Esophagus mucosa (tissue), 1 donor: ENCODE measurements around the gene KRT5. TPM values are rescaled to one million over a fixed set of nuclear protein-coding genes. Genes with fewer than 3 reads are reported as not detected.
"Not testable (repeated sequence)": the region's sequence is repeated elsewhere in the genome, so short reads cannot be mapped to it uniquely, and the experiment has no call there.

Experiments
- ATAC-seq: fragments of 200-7000 bp; cut with Tn5 transposase; one replicate; pipeline ENCODE4 v1.9.1; 2020
- total RNA-seq: library from RNA; stranded (reverse); gene quantifications from one replicate; pipeline ENCODE4 v1.2.4, GENCODE V29; 2023
- donor health status: DM: yes; HTN: yes; CAD: no.

The KRT5 gene
- total RNA-seq, 1 donor from 2014 or later, result 11,855 TPM

GRCh38 chr12:52518574-52519386 is 1.4 kb downstream of the KRT5 start:
- no peak for ATAC-seq

- no peak for ATAC-seq
These were observed 2.3 kb downstream of the KRT5 start for GRCh38 chr12:52517888-52518287.

GRCh38 chr12:52517005-52517835 is 3.0 kb downstream of the KRT5 start:
- no peak for ATAC-seq

GRCh38 chr12:52515927-52516831 is 4.0 kb downstream of the KRT5 start:
- peak; percentile 4 for ATAC-seq

- peak; percentile 16 for ATAC-seq
These were observed 4.9 kb downstream of the KRT5 start for GRCh38 chr12:52515319-52515646.

GRCh38 chr12:52514471-52515318 is 5.5 kb downstream of the KRT5 start:
- peak; percentile 2 for ATAC-seq

- ATAC-seq, result peak; percentile 30
These were observed 6.5 kb downstream of the KRT5 start for GRCh38 chr12:52513736-52514135.

GRCh38 chr12:52508211-52508610 is 12.0 kb downstream of the KRT5 start:
- ATAC-seq, result peak; percentile 3

- peak; percentile 46 for ATAC-seq
These were observed 13.1 kb downstream of the KRT5 start for GRCh38 chr12:52506858-52507715.

- no peak for ATAC-seq
These were observed 17.3 kb downstream of the KRT5 start for GRCh38 chr12:52502877-52503276.

GRCh38 chr12:52501490-52501889 is 18.7 kb downstream of the KRT5 start:
- ATAC-seq, result no peak

GRCh38 chr12:52500574-52500973 is 19.6 kb downstream of the KRT5 start:
- not testable (repeated sequence) for ATAC-seq

- ATAC-seq, result no peak
These were observed 20.2 kb downstream of the KRT5 start for GRCh38 chr12:52499806-52500560.

- ATAC-seq, result no peak
These were observed 21.2 kb downstream of the KRT5 start for GRCh38 chr12:52498946-52499345.

GRCh38 chr12:52497975-52498374 is 22.2 kb downstream of the KRT5 start:
- no peak for ATAC-seq

GRCh38 chr12:52496590-52497071 is 23.6 kb downstream of the KRT5 start:
- peak; percentile 27 for ATAC-seq

GRCh38 chr12:52496054-52496453 is 24.1 kb downstream of the KRT5 start:
- no peak for ATAC-seq

GRCh38 chr12:52495389-52495788 is 24.8 kb downstream of the KRT5 start:
- ATAC-seq, result peak; percentile 4

- peak; percentile 26 for ATAC-seq
These were observed 25.7 kb downstream of the KRT5 start for GRCh38 chr12:52494518-52494917.

GRCh38 chr12:52494100-52494499 is 26.1 kb downstream of the KRT5 start:
- no peak for ATAC-seq
